ENCODE results near the gene KLHL10.
A peak's percentile ranks its signal among the peaks of the same experiment; 100 is the strongest.

The KLHL10 gene

DNA sequence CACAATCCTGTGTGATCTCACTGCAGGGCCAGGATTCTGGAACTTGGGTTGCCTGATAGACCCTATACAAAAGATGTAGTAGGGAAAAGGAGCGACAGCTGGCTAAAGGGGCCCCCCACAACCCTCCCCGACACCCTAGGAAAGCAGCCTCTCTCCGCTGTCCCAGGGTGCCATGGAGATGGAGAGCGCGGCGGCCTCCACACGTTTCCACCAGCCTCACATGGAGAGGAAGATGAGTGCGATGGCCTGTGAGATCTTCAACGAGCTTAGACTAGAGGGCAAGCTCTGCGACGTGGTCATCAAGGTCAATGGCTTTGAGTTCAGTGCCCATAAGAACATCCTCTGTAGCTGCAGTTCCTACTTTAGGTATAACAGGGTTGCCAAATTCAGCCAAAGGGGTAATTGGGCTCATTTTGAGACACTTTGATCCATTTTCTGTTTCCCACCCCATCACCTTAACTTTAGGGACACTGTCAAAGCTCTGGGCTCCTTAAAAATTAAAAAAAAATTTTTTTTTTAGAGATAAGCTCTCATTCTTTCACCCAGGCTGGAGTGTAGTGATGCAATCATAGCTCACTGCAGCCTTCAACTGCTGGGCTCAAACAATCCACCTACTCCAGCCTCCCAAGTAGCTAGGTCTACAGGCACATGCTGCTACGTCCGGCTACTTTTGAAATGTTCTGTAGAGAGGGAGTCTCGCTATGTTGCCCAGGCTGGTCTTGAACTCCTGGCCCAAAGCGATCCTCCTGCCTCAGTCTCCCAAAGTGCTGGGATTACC, at the start of gene KLHL10:
KLHL10 (plus strand) TSS at position 65 of the 778 bp plus-strand sequence; CDS start at position 173, 108 bp downstream.
- DNase-seq, result no peak

DNA sequence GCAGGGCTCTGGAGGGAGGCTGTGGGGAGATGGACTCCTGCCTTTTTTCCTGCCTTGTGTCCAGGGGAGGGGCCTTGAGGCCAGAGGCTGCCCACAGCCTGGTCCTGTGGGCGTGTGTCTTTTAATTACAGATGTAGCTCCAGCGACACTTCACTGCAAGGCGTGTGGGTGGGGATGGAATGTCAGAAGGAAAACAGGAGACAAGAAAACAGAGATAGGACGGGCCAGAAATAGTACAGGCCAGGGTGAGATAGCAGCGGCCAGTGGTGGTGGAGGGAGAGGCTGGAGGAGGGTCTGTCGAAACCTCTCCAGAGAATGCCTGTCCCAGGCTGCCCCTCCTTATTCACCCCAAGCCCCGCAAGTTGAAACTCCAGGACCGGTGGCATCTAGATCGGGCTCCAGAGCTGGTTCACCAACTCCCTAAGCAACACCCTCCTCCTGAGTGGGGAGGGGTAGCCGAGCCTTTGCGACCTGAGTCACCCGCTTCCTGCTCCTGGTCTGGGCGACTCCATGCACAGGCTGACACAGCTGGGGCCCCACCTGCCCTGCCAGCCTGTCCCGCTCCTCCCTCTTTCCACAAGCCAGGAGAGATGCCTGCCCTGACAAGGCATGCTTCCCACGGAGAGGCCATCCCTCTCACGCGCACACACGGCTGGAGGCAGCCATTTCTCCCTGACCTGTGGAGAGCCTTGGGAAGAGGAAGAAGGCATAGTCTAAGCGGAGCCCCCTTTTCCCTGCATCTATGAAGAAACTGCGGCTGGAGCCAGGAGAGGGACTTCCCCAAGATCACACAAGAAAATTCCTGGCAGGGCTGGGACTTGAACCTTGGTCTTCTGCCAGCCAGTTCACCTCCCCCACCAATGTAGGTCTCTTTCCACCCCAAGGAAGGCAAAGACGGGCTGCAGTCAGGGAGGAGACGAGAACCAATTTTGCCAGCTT, 44.5 kb upstream of the KLHL10 start:
- no peak for DNase-seq

DNA sequence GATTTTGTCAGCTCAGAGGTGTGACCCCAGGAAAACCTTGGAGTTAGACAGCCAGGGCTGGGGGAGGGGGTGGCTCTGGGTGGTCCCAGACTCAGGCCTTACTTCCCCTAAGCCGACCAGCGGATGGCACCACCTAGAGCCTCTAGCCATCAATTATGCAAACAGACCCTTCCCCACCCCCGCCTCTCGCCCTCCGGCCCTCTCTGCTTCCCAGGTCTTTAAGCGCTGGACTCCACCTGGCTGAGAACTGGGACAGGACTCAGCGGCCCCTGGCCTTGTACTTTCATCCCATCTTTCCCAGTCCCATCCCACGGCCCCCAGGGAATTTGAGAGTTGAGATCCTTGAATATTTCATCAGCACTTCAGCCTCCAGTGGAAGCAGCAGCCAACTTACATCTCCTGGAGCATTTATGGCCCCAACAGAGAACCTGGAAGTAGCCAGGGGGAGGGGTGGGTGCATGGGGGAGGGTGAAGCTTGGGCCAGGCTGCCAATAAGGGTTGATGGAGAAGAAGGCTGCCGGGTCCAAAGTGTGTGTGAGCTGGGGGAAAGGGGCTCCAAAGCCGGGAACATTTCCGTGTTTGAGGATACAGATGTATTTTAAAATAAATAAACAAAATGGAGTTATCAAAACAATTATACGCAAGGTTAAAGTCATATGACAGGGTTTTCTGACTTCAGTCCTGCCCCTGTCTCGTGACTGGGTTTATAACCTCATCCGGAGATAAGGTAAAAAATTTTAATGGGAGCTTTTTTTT, 43.7 kb upstream of the KLHL10 start:
- DNase-seq, result no peak

DNA sequence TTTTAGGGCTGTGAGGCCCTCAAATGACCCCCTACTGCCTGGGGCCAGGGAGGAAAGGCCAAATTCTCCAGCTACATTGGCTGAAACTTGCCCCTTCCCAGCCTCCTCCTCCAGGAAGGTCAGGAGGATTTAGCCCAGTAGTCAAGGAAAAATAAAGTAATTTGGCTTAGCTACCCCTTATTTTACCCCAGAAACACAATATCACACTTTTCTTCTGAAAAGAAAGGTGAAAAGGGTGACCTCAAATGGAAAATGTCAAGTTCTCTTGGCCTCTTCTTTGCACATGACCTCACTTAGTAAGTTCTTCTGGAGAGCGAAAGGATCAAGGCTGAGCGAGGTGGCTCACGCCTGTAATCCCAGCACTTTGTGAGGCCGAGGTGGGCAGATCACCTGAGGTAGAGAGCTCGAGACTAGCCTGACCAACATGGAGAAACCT, 43.1 kb upstream of the KLHL10 start:
- DNase-seq, result no peak

DNA sequence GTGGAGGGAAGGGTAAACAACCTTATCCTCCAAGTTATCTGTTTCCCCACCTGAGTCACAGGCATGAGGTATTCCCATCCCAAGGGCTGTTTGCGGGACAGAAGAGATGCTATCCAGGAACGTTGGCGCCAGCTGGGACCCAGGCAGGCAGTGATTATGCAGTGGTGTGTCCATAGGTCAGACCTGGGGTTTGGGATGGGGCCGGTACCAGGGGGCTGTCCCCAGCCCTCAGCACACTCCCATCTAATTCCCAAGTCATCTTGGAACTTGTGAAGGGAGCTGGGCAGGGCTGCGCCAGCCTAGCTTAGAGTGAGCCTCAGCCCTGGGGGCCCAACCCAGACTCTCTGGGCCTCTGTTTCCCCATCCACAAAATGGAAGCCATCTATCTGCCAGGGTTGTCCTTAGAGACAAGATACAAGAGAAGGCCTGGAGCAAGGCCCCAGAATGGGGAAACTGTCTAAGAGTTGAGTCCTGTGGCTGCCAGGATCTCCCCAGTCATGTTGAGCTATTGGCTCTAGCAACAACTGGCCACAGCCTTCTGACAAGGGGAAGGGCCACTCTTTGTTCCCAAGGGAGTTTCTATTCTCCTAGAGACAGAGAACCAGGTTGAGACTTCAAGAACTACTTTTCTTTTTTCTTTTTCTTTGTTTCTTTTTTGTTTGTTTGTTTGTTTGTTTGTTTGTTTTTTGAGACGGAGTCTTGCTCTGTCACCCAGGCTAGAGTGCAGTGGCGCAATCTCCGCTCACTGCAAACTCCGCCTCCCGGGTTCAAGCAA, 41.3 kb upstream of the KLHL10 start:
- DNase-seq, result no peak

DNA sequence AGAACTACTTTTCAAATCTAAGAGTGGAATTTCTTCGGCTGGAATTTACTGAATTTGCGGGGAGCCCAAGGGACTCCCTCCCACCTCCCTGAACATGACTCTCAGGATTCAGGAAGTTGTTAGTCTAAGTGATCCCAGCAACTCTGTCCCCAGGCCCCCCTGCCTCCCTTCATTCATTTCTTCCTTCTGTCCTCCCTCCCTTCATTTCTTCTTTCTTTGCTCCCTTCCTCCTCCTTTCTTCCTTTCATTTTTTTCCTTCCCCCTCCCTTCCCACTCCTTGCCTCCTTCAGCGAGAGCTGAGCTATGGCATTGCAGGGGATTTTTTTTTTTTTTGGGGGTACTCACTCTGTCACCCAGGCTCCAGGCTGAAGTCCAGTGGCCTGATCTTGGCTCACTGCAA, 40.2 kb upstream of the KLHL10 start:
- DNase-seq, result no peak

DNA sequence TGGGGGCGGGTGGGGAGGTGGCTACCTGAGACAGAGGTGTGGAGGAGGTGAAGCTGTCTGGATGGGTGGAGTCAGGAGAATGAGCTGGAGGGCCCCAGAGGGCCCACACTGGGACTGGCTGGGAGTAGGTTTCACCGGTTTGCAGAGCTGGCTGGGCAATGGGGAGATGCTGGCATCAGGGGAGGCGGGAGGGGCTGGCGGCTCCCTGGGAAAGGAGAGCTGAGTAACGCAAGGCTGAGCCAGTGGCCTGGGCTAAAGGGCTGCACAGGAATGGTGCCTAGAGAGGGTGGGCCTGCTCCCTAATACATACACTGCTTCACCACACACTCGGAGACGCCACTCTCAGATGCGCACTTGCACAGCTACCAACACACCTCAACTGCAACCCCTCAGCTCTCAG, 38.3 kb upstream of the KLHL10 start:
- DNase-seq, result no peak

DNA sequence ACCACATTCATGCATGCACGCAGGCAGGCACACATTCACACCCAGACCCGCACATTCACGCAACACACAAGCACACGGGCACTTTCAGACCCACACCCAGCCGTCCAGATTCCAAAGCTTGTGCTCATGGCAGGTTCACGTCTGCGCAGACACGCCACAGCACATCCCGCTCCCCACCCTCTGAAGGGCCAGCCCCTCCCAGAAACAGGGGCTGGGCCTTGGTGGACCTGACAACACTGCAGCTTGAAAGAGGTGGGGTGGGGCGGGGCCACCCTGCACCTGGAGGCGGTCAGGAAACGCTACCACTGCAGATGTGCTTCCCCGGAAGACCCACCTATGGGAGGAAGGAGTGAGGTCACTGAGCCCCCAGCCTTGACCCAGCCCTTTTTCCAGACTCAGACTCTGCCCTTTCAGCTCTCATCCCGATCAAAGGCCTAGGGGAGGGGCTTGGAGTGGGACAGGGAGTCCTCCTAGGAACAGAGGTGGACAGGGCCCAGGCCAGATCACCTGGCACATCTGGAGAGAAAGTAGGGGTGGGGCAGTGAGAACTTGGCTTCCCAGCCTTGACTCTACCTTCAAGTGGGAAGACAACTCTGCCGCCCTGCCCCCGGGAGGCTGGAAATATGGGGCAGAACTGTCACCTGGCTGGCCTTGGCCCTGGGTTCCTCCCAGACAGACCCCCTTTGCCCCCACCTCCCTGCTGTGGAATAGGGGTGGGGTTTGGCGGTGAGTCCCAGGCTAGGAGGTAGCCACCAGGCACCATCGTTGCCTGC, 36.8 kb upstream of the KLHL10 start:
- peak; percentile 50 for DNase-seq

DNA sequence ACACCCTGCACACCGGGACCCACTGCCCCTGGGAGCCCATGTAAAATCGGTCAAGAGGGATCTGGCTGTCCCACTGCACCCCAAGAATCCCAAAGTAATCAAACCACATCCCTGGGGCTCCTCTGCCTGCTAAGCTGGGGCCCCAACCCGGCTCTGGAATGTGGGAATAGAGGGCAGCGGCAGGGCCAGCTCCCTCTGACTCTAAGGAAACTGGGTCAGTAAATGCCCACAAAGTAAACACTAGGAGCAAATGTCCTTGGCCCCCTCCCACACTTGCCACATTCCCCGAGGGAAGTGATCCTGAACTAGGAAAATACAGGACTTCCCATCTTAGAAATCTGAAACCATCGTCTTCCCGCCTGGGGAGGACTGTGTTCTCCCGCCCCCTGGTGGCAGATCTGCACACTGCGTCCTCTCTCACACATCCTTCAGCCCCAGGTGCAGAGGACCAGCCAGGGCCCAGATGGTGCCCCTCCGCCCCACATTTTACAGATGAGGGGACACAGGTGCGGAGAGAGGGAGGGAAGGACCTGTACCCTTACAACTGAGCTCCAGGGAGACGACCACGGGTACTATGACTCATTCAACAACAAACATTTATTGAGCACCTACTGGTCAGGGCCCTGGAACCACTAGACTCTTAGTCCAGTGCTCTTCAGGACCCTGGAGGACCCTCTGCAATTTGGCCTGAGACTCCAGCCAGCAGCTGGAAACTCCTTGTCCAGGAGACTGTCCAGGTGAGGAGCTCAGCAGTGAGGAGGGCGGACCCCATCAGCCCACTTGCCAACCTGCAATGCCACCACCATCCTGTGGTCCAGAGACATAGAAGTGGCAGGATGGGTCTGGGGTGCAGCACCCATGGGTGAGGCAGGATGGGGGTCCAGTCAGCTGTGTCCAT, 36.0 kb upstream of the KLHL10 start:
- DNase-seq, result peak; percentile 73

DNA sequence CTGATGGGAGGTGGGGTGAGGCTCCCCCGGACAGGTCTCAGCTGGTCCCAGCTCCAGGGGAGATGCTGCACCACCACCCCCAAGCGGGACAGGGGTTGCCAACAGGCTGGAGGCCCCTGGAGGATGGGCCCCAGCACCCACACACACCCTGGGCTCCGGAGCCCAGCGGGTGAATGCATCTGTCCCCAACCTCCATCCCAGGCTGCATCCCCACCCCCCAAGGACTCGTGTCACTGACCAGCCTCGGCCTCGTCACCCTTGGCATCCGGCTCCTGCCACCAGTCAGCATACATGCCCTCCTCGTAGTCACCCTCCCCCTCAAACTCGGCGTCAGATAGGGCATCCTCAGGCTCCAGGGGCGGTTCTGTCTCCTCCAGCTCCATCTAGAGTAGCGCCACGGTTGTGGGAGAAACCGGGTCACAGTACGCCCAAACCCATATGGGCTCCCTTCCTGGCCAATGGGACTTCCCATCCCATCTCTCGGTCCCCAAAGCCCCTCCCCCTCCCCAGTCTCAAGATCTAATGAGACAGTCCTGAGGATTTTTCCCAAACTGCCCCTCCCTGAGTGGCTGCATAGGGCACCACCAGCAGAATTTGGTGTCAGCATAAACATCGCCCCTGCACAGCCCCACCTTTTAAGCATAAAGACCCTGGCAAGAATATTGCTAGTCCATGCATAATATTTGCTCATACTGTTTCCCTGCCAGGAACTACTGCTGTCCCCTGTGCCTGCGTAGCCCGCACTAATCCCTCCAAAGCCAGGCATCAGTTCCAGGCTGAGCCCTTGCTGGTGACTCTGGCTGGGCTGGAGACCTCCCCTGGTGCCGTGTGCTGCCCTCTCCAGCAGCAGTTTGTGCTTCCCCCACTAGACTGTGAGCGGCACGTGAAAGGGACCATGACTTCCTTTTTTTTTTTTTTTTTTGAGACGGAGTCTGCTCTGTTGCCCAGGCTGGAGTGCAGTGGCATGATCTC, 34.3 kb upstream of the KLHL10 start:
- DNase-seq, result no peak

DNA sequence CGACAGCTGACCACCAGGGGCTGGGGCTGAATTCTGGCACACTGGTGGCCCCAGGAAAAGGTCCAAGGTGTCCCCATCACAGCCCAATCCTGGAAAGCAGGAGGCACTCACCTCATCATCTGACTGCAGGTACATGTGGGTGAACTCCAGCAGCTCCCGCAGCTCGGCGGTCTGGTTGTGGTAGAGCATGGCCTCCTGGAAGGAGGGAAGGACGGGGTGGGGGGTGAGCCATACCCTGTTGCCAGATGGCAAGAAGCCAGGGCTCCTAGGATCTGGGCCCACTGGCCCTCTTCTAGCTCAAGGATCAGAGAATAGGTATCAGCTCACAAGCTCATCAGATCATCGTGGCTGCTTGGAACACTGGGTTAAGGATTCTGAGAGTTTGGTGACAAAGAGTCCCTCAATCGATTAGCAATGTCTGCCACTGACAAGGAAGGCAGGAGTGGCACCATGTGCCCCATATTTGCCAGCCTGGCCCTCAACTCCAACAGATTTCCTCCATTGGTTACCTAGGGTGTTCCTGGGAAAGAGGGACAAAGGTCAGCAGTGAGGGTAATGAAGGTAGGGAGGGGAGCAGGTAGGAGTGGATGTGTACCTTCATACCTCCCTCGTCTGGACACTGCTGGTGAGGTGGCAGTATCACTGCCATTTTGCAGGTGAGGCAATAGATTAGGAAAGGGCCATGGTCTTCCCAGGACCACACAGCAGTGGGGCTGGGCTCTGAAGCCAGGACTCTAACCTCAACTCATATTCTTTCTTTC, 30.8 kb upstream of the KLHL10 start:
- no peak for DNase-seq

DNA sequence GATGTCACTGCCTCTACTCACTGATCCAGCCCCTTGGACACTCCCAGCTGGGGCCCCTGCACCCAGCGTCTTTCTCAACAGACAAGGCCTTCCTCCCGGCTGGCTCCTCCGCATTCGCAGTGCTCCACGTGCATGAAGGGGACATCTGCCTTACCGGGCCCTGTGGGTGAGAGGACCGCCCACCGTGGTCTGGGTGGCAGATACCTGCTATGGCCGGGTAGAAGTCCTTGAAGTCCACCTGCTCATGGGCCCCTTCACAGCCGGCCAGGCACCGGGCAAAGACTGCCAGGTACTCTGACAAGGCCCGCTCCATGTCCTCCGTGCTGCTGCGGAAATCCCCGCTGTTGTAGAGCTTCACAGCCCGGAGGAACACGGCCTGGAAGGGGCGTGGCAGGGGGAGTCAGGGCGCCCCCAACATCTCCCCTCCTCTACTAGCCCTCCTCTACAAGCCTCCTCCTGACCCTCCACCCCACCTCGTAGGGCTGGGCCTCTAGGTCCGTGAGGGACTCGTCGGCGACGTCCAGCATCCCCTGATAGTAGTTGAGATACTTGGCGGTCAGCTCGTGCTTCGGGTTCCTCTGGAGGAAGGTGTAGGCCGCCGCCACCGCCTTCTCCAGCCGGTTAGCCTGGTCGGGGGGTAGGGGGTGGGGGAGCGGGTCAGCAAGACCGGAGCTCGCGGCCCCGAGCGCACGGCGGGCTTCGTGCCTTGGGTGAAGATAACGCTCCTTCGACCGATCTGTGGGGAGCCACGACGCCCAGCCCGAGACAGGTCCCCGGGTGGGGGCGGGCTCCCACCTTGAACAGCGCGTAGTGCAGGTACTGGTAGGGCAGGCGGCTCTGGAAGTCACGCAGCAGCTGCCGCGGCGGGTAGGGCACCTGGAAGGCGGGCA, 26.7 kb upstream of the KLHL10 start:
- peak; percentile 55 for DNase-seq

DNA sequence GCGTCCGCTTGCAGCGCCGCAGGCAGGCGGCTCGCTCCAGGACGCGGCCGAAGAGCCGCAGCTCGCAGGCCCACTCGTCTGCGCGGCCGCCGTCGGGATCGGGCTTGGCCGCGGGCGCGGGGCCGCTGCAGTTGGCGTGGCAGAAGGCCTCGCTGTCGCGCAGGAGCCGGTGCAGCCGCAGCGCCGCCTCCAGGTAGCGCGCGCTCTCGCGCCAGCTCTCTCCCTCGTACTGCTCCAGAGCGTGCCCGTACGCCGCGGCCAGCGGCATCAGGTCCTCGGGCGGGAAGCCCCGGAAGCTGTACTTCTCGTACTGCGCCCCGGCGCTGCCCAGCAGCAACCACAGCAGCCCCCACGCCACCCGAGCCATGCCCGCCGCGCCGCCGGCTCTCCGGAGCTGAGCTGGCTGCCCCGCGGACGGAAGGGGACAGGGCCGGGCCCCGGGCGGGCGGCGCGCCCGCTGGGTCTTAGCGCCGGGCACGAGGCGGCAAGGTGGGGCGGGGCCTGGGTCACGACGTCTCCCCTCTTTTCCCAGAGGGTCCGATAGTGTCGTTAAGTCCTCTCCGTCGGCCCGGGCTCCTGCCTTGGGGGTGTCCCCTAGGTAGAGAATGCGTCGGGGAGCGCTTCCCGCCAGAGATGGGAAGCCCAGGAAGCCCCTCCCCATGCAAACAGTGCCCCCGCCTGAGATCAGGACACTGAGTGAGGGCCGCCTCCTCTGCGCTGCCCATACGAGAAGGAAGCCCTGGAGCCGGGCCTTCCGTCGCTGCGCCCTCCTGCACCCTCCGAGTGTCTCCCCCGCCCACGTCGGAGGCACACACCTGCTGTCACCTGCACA, 25.9 kb upstream of the KLHL10 start, which contains the start of gene P3H4:
P3H4 (minus strand) TSS at position 401 of the 832 bp plus-strand sequence; CDS start at position 367, 34 bp downstream.
- peak; percentile 74 for DNase-seq

DNA sequence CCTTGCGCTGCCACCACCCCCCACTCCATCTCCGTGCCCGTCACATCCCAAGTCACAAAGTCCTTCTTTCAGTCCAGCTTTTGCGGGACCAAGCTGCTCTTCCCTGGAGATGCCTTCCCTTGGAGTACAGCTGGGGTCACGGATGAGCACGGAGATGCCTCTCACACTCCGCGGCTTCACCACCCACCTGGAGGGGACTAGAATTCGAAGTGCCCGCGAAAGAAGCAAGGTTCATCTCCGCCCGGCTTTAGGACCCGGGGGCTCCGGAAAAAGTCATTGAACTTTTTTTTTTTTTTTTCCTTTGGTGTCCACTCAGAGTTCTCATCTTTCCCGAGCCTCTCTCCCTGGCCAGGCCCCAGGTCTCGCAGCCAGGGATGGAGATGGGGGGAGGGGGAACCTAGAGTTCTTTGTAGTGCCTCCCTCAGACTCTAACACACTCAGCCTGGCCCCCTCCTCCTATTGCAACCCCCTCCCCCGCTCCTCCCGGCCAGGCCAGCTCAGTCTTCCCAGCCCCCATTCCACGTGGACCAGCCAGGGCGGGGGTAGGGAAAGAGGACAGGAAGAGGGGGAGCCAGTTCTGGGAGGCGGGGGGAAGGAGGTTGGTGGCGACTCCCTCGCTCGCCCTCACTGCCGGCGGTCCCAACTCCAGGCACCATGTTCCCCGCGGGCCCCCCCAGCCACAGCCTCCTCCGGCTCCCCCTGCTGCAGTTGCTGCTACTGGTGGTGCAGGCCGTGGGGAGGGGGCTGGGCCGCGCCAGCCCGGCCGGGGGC, 25.1 kb upstream of the KLHL10 start, which contains the start of gene FKBP10:
FKBP10 (plus strand) TSS at position 624 of the 771 bp plus-strand sequence; CDS start at position 655, 31 bp downstream.
- DNase-seq, result peak; percentile 59

DNA sequence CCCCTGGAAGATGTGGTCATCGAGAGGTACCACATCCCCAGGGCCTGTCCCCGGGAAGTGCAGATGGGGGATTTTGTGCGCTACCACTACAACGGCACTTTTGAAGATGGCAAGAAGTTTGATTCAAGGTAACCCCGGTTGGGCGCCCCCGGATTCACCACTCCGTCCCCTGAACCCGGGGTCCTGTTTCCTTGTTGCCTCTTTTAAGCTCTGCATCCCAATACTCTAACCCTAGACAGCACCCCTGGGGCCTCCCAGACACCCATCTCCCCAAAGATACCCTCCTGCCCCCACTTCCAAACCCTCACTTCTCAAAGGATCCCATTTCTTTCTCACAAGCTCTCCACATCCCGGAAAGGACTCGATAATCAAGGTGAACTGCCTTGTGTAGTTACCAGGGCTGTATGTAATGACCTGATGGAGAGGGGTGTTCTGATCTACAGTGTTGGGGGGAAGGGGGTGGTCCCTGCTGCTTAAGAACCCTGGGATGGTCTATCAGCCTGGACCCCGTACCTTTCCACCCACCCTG, 24.4 kb upstream of the KLHL10 start:
- DNase-seq, result no peak
